ENCODE results near the gene FRYL. TPM values are rescaled to one million over a fixed set of nuclear protein-coding genes. Genes with fewer than 3 reads are reported as not detected.

Gene FRYL
- total and polyA plus RNA-seq, 2 donors (not counting 1 experiment from before 2014, with no cell fraction given), result 20.3 to 61.4 TPM

- H3K4me1 ChIP-seq (ENCODE audit: control insufficient read depth, extremely low read depth, insufficient read depth, low read length), result no peaks in the 10 kb centered on the region
- H3K4me3 ChIP-seq (replicated peaks in 1 of 4; ENCODE audit: control extremely low read depth in 1 of 4, insufficient read depth in 1 of 4, low read depth in 3 of 4, low read length in 4 of 4), result no peak overlapping the region
- H3K9ac ChIP-seq (ENCODE audit: insufficient read depth, low read length), result no peak overlapping the region
- H4K20me1 ChIP-seq (ENCODE audit: control insufficient read depth, extremely low read depth, insufficient read depth, low read length), result no peaks in the 10 kb centered on the region
- no peaks in the 10 kb centered on the region for H3K79me2 ChIP-seq (ENCODE audit: control insufficient read depth, insufficient read depth, low read length)
- H3K27me3 ChIP-seq (ENCODE audit: control insufficient read depth, insufficient read depth, low read length), result no peaks in the 10 kb centered on the region
- H3K36me3 ChIP-seq (ENCODE audit: control insufficient read depth, insufficient read depth, low read length), result no peaks in the 10 kb centered on the region
- H3K4me2 ChIP-seq (ENCODE audit: extremely low read depth, insufficient read depth, low read length), result no peak overlapping the region
- no peak for DNase-seq (ENCODE audit: low read depth in 2 of 2)
- no peak overlapping the region for H3K27ac ChIP-seq (ENCODE audit: insufficient read depth, low read length)
- TF ChIP-seq EZH2 (IDR thresholded peaks at IDR 0.05; ENCODE audit: low read length, missing control alignments) (no peak), CTCF (conservative IDR thresholded peaks at IDR 0.05 in 1 of 2, IDR thresholded peaks at IDR 0.05 in 1 of 2; ENCODE audit: low read depth in 1 of 2, low read length in 2 of 2) (no peak)
- no peaks in the 10 kb centered on the region for H3K9me3 ChIP-seq (ENCODE audit: control insufficient read depth, insufficient read depth, low read depth, low read length)
- H2AFZ ChIP-seq (ENCODE audit: low read length), result no peak overlapping the region
Observed at GRCh38 chr4:48790561-48790960, 10.5 kb upstream of the FRYL start.

GRCh38 chr4:48787056-48787455 is 7.0 kb upstream of the FRYL start:
- TF ChIP-seq CTCF (conservative IDR thresholded peaks at IDR 0.05 in 1 of 2, IDR thresholded peaks at IDR 0.05 in 1 of 2; ENCODE audit: low read depth in 1 of 2, low read length in 2 of 2) (no peak), EZH2 (IDR thresholded peaks at IDR 0.05; ENCODE audit: low read length, missing control alignments) (no peak)
- no peaks in the 10 kb centered on the region for H3K36me3 ChIP-seq (ENCODE audit: control insufficient read depth, insufficient read depth, low read length)

GRCh38 chr4:48786549-48786948 is 6.5 kb upstream of the FRYL start:
- Histone ChIP-seq H3K79me2 (ENCODE audit: control insufficient read depth, insufficient read depth, low read length) (no peaks in the 10 kb centered on the region), H4K20me1 (ENCODE audit: control insufficient read depth, extremely low read depth, insufficient read depth, low read length) (no peaks in the 10 kb centered on the region), H3K9ac (ENCODE audit: insufficient read depth, low read length) (no peak overlapping the region), H3K9me3 (ENCODE audit: control insufficient read depth, insufficient read depth, low read depth, low read length) (no peaks in the 10 kb centered on the region), H3K27ac (ENCODE audit: insufficient read depth, low read length) (no peak overlapping the region), H2AFZ (ENCODE audit: low read length) (no peak overlapping the region), H3K36me3 (ENCODE audit: control insufficient read depth, insufficient read depth, low read length) (no peaks in the 10 kb centered on the region), H3K4me1 (ENCODE audit: control insufficient read depth, extremely low read depth, insufficient read depth, low read length) (no peaks in the 10 kb centered on the region), H3K4me3 (replicated peaks in 1 of 4; ENCODE audit: control extremely low read depth in 1 of 4, insufficient read depth in 1 of 4, low read depth in 3 of 4, low read length in 4 of 4) (no peak overlapping the region), H3K4me2 (ENCODE audit: extremely low read depth, insufficient read depth, low read length) (no peak overlapping the region), H3K27me3 (ENCODE audit: control insufficient read depth, insufficient read depth, low read length) (no peaks in the 10 kb centered on the region)
- TF ChIP-seq EZH2 (IDR thresholded peaks at IDR 0.05; ENCODE audit: low read length, missing control alignments) (no peak), CTCF (conservative IDR thresholded peaks at IDR 0.05 in 1 of 2, IDR thresholded peaks at IDR 0.05 in 1 of 2; ENCODE audit: low read depth in 1 of 2, low read length in 2 of 2) (no peak)
- DNase-seq (ENCODE audit: low read depth in 2 of 2), result no peak

More at GRCh38 chr4:48787056-48787455, 7.0 kb upstream of the FRYL start:
- Histone ChIP-seq H2AFZ (ENCODE audit: low read length) (no peak overlapping the region), H4K20me1 (ENCODE audit: control insufficient read depth, extremely low read depth, insufficient read depth, low read length) (no peaks in the 10 kb centered on the region), H3K4me3 (replicated peaks in 1 of 4; ENCODE audit: control extremely low read depth in 1 of 4, insufficient read depth in 1 of 4, low read depth in 3 of 4, low read length in 4 of 4) (no peak overlapping the region), H3K27ac (ENCODE audit: insufficient read depth, low read length) (no peak overlapping the region), H3K9ac (ENCODE audit: insufficient read depth, low read length) (no peak overlapping the region), H3K27me3 (ENCODE audit: control insufficient read depth, insufficient read depth, low read length) (no peaks in the 10 kb centered on the region), H3K4me1 (ENCODE audit: control insufficient read depth, extremely low read depth, insufficient read depth, low read length) (no peaks in the 10 kb centered on the region), H3K9me3 (ENCODE audit: control insufficient read depth, insufficient read depth, low read depth, low read length) (no peaks in the 10 kb centered on the region), H3K79me2 (ENCODE audit: control insufficient read depth, insufficient read depth, low read length) (no peaks in the 10 kb centered on the region), H3K4me2 (ENCODE audit: extremely low read depth, insufficient read depth, low read length) (no peak overlapping the region)
- no peak for DNase-seq (ENCODE audit: low read depth in 2 of 2)

Measured in fibroblast of lung (primary cell).